Endodermal cell (in vitro differentiated cells): ENCODE results near the gene GCN1. TPM values are rescaled to one million over a fixed set of nuclear protein-coding genes. Genes with fewer than 3 reads are reported as not detected.

Source experiments
- DNase-seq: peaks from one replicate; pipeline ENCODE4 v3.0.0-alpha.2; 2017
- H3K27ac ChIP-seq: 2 replicates; pipeline ENCODE4 v1.5.1; 2013; ENCODE audit warnings: mild to moderate bottlenecking, low read depth, low read length, moderate library complexity
- H3K27me3 ChIP-seq: 2 replicates; pipeline ENCODE4 v1.6.1; 2013; ENCODE audit warnings: mild to moderate bottlenecking, low read length, moderate library complexity; ENCODE audit not compliant: insufficient read depth, control insufficient read depth, poor library complexity, severe bottlenecking
- H3K36me3 ChIP-seq: 2 replicates; pipeline ENCODE4 v1.7.0; 2013; ENCODE audit warnings: mild to moderate bottlenecking, low read length, moderate library complexity; ENCODE audit not compliant: control insufficient read depth, insufficient read depth
- H3K4me1 ChIP-seq: one replicate; pipeline ENCODE4 v1.7.0; 2013; ENCODE audit warnings: low read length; ENCODE audit not compliant: control insufficient read depth, insufficient read depth
- H3K4me3 ChIP-seq: 2 replicates; pipeline ENCODE4 v1.5.1; 2013; ENCODE audit warnings: mild to moderate bottlenecking, low read length, moderate library complexity
- H3K9ac ChIP-seq: 2 replicates; pipeline ENCODE4 v1.6.1; 2013; ENCODE audit warnings: mild to moderate bottlenecking, low read length, moderate library complexity; ENCODE audit not compliant: poor library complexity, severe bottlenecking; ENCODE audit errors: extremely low read depth
- H3K9me3 ChIP-seq: 2 replicates; pipeline ENCODE4 v1.6.1; 2013; ENCODE audit warnings: mild to moderate bottlenecking, low read length, moderate library complexity; ENCODE audit not compliant: control insufficient read depth
- H3K27ac Mint-ChIP-seq: 2 replicates; pipeline ENCODE4 v1.8.0; 2020; ENCODE audit warnings: mixed read lengths
- H3K27me3 Mint-ChIP-seq: 2 replicates; pipeline ENCODE4 v1.8.0; 2021; ENCODE audit warnings: mild to moderate bottlenecking, mixed read lengths; ENCODE audit not compliant: insufficient read depth
- H3K36me3 Mint-ChIP-seq: 2 replicates; pipeline ENCODE4 v1.8.0; 2020; ENCODE audit warnings: low read depth, mixed read lengths
- H3K4me1 Mint-ChIP-seq: 2 replicates; pipeline ENCODE4 v1.8.0; 2020; ENCODE audit warnings: mixed read lengths
- H3K4me3 Mint-ChIP-seq: 2 replicates; pipeline ENCODE4 v1.8.0; 2020; ENCODE audit warnings: mild to moderate bottlenecking, moderate library complexity, mixed read lengths
- H3K9me3 Mint-ChIP-seq: 2 replicates; pipeline ENCODE4 v1.8.0; 2020; ENCODE audit warnings: mild to moderate bottlenecking, mixed read lengths
- CTCF ChIP-seq: fragments of 200-600 bp; sonication (generic); conservative IDR thresholded peaks from 2 replicates; pipeline ENCODE4 v1.5.0; 2021; ENCODE audit warnings: antibody characterized with exemption, mild to moderate bottlenecking
- WGBS, 2 experiments: methylation state at CpG; one replicate each; pipeline versions ENCODE4 v1.1.5 to v1.1.7; 2013; ENCODE audit warnings: missing lambda C conversion rate in 2 of 2, mixed read lengths in 1 of 2; ENCODE audit not compliant: insufficient coverage in 1 of 2, insufficient read length in 1 of 2; 5-methylcytosine and 5-hydroxymethylcytosine counted together
- long read RNA-seq, 4 experiments: library from polyadenylated mRNA in 2 of 4; library from RNA in 1 of 4; library from capped mRNA in 1 of 4; stranded (forward) in 3 of 4; unstranded in 1 of 4; transcript quantifications; one replicate each; pipeline ENCODE4 v2.0.0, GENCODE V29; 2020 to 2021; ENCODE audit warnings: inconsistent platforms in 1 of 4
- polyA plus RNA-seq, 2 experiments: library from polyadenylated mRNA; stranded (reverse); fragments of 50-300 nt; gene quantifications; one replicate each; pipeline ENCODE4 v1.2.3, GENCODE V29; 2013
- total RNA-seq, 2 donors: library from RNA; stranded (reverse); fragmentation: NEBNext Ultra II Directional in 1 of 2; extraction: Animal tissue kit (Norgen Biotek cat#: 25700) in 1 of 2; gene quantifications; 2 replicates in 1 of 2; 3 replicates in 1 of 2; pipeline ENCODE4 v1.2.1, GENCODE V29; 2021

The GCN1 gene, protein sequence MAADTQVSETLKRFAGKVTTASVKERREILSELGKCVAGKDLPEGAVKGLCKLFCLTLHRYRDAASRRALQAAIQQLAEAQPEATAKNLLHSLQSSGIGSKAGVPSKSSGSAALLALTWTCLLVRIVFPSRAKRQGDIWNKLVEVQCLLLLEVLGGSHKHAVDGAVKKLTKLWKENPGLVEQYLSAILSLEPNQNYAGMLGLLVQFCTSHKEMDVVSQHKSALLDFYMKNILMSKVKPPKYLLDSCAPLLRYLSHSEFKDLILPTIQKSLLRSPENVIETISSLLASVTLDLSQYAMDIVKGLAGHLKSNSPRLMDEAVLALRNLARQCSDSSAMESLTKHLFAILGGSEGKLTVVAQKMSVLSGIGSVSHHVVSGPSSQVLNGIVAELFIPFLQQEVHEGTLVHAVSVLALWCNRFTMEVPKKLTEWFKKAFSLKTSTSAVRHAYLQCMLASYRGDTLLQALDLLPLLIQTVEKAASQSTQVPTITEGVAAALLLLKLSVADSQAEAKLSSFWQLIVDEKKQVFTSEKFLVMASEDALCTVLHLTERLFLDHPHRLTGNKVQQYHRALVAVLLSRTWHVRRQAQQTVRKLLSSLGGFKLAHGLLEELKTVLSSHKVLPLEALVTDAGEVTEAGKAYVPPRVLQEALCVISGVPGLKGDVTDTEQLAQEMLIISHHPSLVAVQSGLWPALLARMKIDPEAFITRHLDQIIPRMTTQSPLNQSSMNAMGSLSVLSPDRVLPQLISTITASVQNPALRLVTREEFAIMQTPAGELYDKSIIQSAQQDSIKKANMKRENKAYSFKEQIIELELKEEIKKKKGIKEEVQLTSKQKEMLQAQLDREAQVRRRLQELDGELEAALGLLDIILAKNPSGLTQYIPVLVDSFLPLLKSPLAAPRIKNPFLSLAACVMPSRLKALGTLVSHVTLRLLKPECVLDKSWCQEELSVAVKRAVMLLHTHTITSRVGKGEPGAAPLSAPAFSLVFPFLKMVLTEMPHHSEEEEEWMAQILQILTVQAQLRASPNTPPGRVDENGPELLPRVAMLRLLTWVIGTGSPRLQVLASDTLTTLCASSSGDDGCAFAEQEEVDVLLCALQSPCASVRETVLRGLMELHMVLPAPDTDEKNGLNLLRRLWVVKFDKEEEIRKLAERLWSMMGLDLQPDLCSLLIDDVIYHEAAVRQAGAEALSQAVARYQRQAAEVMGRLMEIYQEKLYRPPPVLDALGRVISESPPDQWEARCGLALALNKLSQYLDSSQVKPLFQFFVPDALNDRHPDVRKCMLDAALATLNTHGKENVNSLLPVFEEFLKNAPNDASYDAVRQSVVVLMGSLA (N-terminal part only)
- total RNA-seq: 100 to 1,000 TPM; 133 to 143 TPM
- polyA plus RNA-seq (2013, experiment 1 of 2): 51.2 TPM
- 52.7 TPM for polyA plus RNA-seq (2013, experiment 2 of 2)
- long read RNA-seq, experiment 1, partial matches to known transcripts: 38 of 48 reads
- long read RNA-seq, experiment 1, other reads (novel, unspliced or antisense): 10 of 48 reads
- long read RNA-seq, experiment 2, full-length matches to known transcripts: 21 of 93 reads
- long read RNA-seq, experiment 2, partial matches to known transcripts: 60 of 93 reads
- long read RNA-seq, experiment 2, other reads (novel, unspliced or antisense): 12 of 93 reads
- long read RNA-seq, experiment 3, full-length matches to known transcripts: 5 of 97 reads
- long read RNA-seq, experiment 3, partial matches to known transcripts: 81 of 97 reads
- long read RNA-seq, experiment 3, other reads (novel, unspliced or antisense): 11 of 97 reads
- long read RNA-seq, experiment 4, partial matches to known transcripts: 2 of 3 reads
- long read RNA-seq, experiment 4, other reads (novel, unspliced or antisense): 1 of 3 reads

GRCh38 chr12:120194534-120195395, at the start of gene GCN1:
TSS of gene GCN1 (minus strand) at chr12:120194715. CDS start at chr12:120194697, 18 bp downstream.
- Mint-ChIP-seq H3K36me3 (peaks cover 54% of the 10 kb centered on the region), H3K4me3 (peak within 1 kb of the TSS; percentile 85), H3K9me3 (no peaks in the 10 kb centered on the region), H3K27ac (peak within 1 kb of the TSS; percentile 93), H3K27me3 (no peaks in the 10 kb centered on the region), H3K4me1 (peaks cover 18% of the 10 kb centered on the region)
- WGBS, 2 experiments: 4 to 8% methylated on average over 36 to 62 of the region's 62 CpGs
- Histone ChIP-seq H3K9ac (peak within 1 kb of the TSS; percentile 88), H3K36me3 (peaks cover 67% of the 10 kb centered on the region), H3K4me3 (peak within 1 kb of the TSS; percentile 91), H3K27ac (peak within 1 kb of the TSS; percentile 87), H3K27me3 (no peaks in the 10 kb centered on the region), H3K4me1 (no peaks in the 10 kb centered on the region), H3K9me3 (no peaks in the 10 kb centered on the region)
- TF ChIP-seq CTCF: no peak
- peak; percentile 96 for DNase-seq

GRCh38 chr12:120242971-120243699, 48.6 kb upstream of the GCN1 start:
- Mint-ChIP-seq H3K9me3 (no peaks in the 10 kb centered on the region), H3K36me3 (no peaks in the 10 kb centered on the region), H3K27ac (no peak overlapping the region), H3K27me3 (no peaks in the 10 kb centered on the region), H3K4me1 (peaks cover 24% of the 10 kb centered on the region), H3K4me3 (no peak overlapping the region)
- H3K27me3 ChIP-seq: no peaks in the 10 kb centered on the region
- WGBS, 2 experiments: 74 to 78% methylated on average over 8 of the region's 8 CpGs
- no peaks in the 10 kb centered on the region for H3K9me3 ChIP-seq
- DNase-seq: no peak
- H3K27ac ChIP-seq: no peak overlapping the region
- no peak overlapping the region for H3K4me3 ChIP-seq
- no peaks in the 10 kb centered on the region for H3K4me1 ChIP-seq
- TF ChIP-seq CTCF: no peak
- peaks cover 12% of the 10 kb centered on the region for H3K36me3 ChIP-seq
- H3K9ac ChIP-seq: no peak overlapping the region
